Measurements from ENCODE around the gene PEX7. TPM values are rescaled to one million over a fixed set of nuclear protein-coding genes. Genes with fewer than 3 reads are reported as not detected.
"Not testable (repeated sequence)": the region's sequence is repeated elsewhere in the genome, so short reads cannot be mapped to it uniquely, and the experiment has no call there.

Gene PEX7
- polyA plus RNA-seq, 6 donors from 2014 or later: 6.4 to 19.6 (median 8.1) TPM

DNA sequence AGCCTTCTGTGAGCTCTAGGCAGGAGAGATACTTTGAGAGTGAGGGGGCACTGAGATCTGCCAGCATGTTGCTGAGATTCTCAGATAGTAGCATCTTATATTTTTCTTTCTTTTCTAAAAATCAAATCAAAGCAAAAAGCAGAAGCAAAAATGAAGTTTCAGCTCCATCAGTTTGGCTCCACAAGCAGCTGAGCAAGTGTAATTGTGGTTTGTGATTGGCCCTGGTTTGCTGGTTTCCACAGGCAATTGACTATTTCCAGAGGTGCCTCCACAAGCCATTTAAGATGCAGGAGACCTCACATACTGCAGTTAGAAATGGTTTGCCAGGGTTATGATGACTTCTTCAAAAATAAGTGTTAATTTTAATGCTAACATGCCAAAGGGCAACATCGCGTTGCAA, 104.0 kb downstream of the PEX7 start:
- Mint-ChIP-seq H3K27me3 (peaks cover 39 to 54% (median 49%) of the 10 kb centered on the region in 3 donors), H3K36me3 (no peaks in the 10 kb centered on the region), H3K27ac (no peak overlapping the region), H3K4me3 (no peak overlapping the region), H3K9me3 (peaks cover 0 to 2% (median 0%) of the 10 kb centered on the region in 7 donors), H3K4me1 (peaks cover 7 to 20% (median 13%) of the 10 kb centered on the region in 3 donors)
- no peak for ATAC-seq (ENCODE audit: low read depth in 2 of 2)
- no peak for DNase-seq

DNA sequence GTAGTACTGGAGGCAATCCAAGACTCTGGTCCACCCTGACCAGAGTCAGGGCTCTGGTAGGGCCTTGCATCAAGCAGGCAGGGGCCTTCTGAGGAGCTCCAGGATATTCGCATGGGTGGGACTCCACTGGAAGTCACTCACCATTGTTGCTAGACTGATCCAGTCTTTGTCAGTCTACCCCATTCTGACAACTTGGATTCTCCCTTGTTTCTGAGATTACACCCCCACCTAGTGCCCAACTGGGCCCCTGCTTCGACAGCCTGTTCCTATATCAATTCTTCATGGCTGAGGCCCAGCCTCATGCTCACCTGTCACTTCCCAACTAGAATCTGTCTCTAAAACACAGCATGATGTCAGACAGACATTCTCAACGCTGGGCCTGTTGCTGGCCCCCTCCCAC, 104.9 kb downstream of the PEX7 start:
- DNase-seq: no peak
- ATAC-seq (ENCODE audit: low read depth in 2 of 2): peak; percentile 24 to 31
- peaks cover 7 to 17% (median 11%) of the 10 kb centered on the region in 3 donors for H3K4me1 Mint-ChIP-seq
- H3K4me3 Mint-ChIP-seq: no peak overlapping the region
- H3K9me3 Mint-ChIP-seq: peaks cover 0 to 2% (median 0%) of the 10 kb centered on the region in 7 donors
- no peaks in the 10 kb centered on the region for H3K36me3 Mint-ChIP-seq
- peaks cover 41 to 56% (median 52%) of the 10 kb centered on the region in 3 donors for H3K27me3 Mint-ChIP-seq
- H3K27ac Mint-ChIP-seq: peak overlapping the region in 1 of 6 donors; percentile 27

DNA sequence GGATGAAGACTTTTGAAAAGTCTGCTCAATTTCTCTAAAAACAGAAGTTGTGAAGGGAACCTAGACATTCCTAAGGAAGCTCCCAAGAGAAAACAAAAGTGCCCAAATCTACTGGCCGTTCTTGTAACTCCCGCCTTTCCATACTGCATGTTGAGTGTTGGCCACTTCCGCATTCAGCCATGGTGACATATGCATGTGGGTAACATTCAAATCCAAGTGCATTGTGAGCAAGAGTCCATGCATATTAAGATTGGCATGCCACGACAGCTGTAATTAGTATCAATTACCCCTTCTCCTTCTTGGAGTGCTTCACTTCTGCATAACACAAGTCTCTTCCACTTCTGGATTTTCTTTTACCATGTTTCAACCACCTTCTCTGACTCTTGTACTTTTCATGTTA, 108.1 kb downstream of the PEX7 start:
- H3K4me3 Mint-ChIP-seq: no peak overlapping the region
- no peaks in the 10 kb centered on the region for H3K36me3 Mint-ChIP-seq
- no peak overlapping the region for H3K27ac Mint-ChIP-seq
- peaks cover 0 to 2% (median 0%) of the 10 kb centered on the region in 7 donors for H3K9me3 Mint-ChIP-seq
- DNase-seq (no peak), ATAC-seq (ENCODE audit: low read depth in 2 of 2) (no peak)
- peaks cover 36 to 54% (median 39%) of the 10 kb centered on the region in 3 donors for H3K27me3 Mint-ChIP-seq
- no peaks in the 10 kb centered on the region for H3K4me1 Mint-ChIP-seq

DNA sequence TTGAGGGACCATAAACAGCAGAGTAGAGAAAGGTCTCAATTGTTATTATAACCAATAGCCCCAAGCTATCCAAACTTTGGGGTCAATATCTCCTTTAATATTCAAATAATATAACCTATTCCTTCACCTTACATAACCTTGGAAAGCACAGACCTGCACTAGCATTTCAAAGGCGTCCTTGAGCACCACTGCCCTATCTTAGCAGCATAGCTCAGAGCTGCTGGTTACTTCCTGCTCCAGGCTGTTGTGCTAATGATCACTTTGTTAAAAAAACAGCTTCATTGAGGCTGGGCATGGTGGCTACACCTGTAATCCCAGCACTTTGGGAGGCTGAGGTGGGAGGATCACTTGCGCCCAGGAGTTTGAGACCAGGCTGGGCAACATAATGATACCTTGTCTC, 110.2 kb downstream of the PEX7 start:
- H3K9me3 Mint-ChIP-seq: peaks cover 0 to 2% (median 0%) of the 10 kb centered on the region in 7 donors
- DNase-seq (no peak), ATAC-seq (ENCODE audit: low read depth in 2 of 2) (no peak)
- H3K4me1 Mint-ChIP-seq: no peaks in the 10 kb centered on the region
- no peaks in the 10 kb centered on the region for H3K36me3 Mint-ChIP-seq
- no peak overlapping the region for H3K27ac Mint-ChIP-seq
- H3K4me3 Mint-ChIP-seq: no peak overlapping the region
- H3K27me3 Mint-ChIP-seq: peaks cover 43 to 69% (median 55%) of the 10 kb centered on the region in 3 donors

DNA sequence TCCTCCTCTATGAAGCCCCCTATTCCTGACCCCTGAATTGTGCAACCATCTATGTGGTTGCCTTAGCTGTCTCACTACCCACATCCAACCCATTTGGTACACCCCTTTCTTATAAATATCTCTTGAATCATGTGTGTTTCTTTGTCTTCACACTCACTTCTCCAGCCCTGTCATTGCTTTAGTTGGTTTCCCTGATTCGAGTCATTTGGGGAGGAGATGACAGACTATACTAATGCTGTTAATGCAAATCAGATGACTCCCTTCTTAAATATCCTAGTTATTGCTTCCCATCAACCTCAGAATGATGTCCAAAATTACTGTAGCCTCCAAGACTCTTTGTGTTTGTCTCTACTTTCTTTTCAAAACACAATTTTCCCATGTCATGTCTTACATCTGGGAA, 122.7 kb downstream of the PEX7 start:
- Mint-ChIP-seq H3K4me1 (peaks cover 0 to 4% (median 0%) of the 10 kb centered on the region in 3 donors), H3K4me3 (no peak overlapping the region), H3K36me3 (peaks cover 0 to 8% of the 10 kb centered on the region in 2 donors), H3K27me3 (peaks cover 3 to 12% (median 9%) of the 10 kb centered on the region in 3 donors), H3K9me3 (peaks cover 5 to 22% (median 15%) of the 10 kb centered on the region in 7 donors), H3K27ac (no peak overlapping the region)
- ATAC-seq (ENCODE audit: low read depth in 2 of 2) (no peak), DNase-seq (no peak)

DNA sequence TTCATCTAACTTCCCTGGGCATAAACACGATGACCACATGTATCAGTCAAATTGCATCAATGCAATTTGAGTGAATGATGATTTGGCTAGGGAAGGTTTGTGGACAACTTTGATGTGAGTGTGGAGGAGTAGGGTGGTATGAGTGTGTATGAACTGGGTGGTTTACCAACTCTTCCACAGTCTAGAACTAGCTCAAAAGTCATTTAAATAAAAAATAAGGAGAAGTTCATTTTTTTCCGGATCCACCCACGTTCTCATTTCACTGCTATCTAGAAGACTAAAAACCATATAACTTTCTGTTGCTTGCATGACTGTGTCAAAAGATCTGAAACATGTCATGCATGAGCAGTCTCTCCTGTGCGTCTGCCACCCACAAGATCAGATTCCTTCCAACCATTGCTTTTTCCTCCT, 123.3 kb downstream of the PEX7 start:
- Mint-ChIP-seq H3K27ac (no peak overlapping the region), H3K4me1 (peaks cover 0 to 4% (median 0%) of the 10 kb centered on the region in 3 donors), H3K27me3 (peaks cover 3 to 12% (median 9%) of the 10 kb centered on the region in 3 donors), H3K36me3 (peaks cover 0 to 8% of the 10 kb centered on the region in 2 donors), H3K4me3 (no peak overlapping the region), H3K9me3 (peaks cover 5 to 22% (median 11%) of the 10 kb centered on the region in 7 donors)
- no peak for ATAC-seq (ENCODE audit: low read depth in 2 of 2)
- no peak for DNase-seq

DNA sequence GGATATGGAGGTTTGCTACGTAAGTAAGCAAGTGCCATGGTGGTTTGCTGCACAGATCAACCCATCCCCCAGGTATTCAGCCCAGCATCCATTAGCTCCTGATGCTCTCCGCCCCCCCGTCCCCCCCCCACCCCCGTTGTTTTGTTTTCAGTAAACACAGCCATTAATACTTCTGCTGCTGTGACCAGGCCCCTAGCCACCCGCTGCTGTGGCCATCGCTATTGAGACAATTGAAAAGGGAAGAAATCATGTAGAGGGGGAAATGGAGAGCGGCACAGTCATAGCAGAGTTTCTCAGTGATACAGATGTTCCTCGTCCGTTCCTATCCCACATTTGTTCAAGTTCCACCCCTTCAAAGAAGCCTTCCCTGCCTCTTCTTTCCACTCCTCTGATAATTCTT, 124.6 kb downstream of the PEX7 start:
- Mint-ChIP-seq H3K27ac (peak overlapping the region in 1 of 6 donors; percentile 65), H3K4me3 (no peak overlapping the region), H3K9me3 (peaks cover 0 to 11% (median 4%) of the 10 kb centered on the region in 7 donors), H3K4me1 (no peaks in the 10 kb centered on the region), H3K27me3 (peaks cover 3 to 12% (median 9%) of the 10 kb centered on the region in 3 donors), H3K36me3 (no peaks in the 10 kb centered on the region)
- no peak for DNase-seq
- no peak for ATAC-seq (ENCODE audit: low read depth in 2 of 2)

DNA sequence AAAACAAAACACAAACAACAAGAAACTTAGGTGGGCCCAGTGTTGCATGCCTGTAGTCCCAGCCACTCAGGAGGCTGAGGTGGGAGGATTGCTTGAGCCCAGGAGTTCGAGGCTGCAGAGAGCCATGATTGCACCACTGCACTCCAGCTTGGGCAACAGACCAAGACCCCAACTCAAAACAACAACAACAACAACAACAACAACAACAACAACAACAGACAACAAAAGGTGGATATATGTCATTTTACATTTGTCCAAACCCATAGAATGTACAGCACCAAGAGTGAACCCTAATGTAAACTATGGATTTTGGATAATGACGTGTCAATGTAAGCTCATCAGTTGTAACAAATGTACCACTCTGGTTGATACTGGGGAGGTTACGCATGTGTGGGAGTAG, 127.6 kb downstream of the PEX7 start:
- not testable (repeated sequence) for ATAC-seq (ENCODE audit: low read depth in 2 of 2); H3K4me3 Mint-ChIP-seq; H3K27ac Mint-ChIP-seq; H3K36me3 Mint-ChIP-seq; H3K4me1 Mint-ChIP-seq; DNase-seq
- Mint-ChIP-seq H3K9me3 (peaks cover 0 to 11% (median 3%) of the 10 kb centered on the region in 7 donors), H3K27me3 (peaks cover 3 to 12% (median 4%) of the 10 kb centered on the region in 3 donors)

DNA sequence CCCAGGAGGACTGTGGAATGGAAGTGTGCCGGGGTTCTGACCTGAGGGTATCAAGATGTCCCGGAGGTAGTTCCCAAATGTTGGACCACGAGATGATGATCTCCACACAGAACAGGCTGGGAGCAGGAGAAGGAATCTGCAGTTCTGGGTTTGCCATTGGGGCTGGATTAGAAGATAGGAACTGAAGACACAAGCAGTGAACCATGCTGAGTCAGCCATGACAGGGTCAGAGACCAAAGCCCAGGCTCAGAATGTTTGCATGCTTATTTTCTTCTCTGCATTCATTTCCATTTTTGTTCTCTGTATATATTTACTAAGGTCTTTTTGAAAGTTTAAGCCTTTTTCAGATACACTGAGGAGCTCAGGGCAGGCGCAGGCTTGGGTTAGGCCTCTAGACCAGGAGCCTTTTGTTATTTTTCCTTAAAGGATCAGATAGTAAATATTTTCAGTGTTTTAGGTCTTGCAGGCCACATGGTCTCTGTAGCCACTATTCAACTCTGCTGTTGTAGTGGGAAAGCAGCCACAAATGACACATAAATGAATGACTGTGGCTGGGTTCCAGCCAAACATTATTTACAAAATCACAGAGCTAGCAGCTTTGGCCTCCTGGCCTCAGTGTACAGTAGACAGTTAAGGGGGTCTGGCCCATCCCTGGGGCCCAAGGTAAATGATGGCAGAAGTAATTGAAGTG, 128.2 kb downstream of the PEX7 start:
- Mint-ChIP-seq H3K27me3 (peaks cover 3 to 12% (median 4%) of the 10 kb centered on the region in 3 donors), H3K27ac (no peak overlapping the region), H3K9me3 (peaks cover 0 to 11% (median 3%) of the 10 kb centered on the region in 7 donors), H3K4me1 (no peaks in the 10 kb centered on the region), H3K36me3 (no peaks in the 10 kb centered on the region), H3K4me3 (no peak overlapping the region)
- DNase-seq (no peak), ATAC-seq (ENCODE audit: low read depth in 2 of 2) (no peak)

DNA sequence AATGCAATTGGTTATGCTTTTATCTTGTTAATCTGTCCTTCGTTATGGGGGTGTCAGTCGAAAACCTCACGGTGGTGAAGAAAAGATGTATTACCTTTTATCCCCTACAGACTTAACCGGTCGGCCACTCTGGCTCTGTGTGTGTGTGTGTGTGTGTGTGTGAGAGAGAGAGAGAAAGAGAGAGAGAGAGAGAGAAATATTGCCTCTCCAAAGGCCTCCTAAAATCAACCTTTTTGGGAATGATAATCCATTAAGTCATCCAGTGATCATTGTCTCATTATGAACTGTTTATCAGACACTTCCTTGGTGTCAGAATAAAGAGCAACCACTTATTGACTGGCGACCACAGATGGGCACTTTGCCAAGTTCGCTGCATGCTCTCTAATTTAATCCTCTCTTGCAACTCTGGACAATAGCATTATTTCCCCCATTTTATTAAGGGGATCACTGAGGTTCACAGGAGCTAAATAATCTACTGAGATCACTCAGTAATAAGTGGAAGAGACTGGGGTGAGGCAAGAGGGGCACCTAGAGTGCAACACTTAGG, 130.4 kb downstream of the PEX7 start:
- DNase-seq (no peak), ATAC-seq (ENCODE audit: low read depth in 2 of 2) (no peak)
- Mint-ChIP-seq H3K4me1 (peaks cover 8 to 10% (median 8%) of the 10 kb centered on the region in 3 donors), H3K27me3 (peaks cover 2 to 3% (median 2%) of the 10 kb centered on the region in 3 donors), H3K36me3 (no peaks in the 10 kb centered on the region), H3K4me3 (no peak overlapping the region), H3K9me3 (peaks cover 0 to 9% (median 3%) of the 10 kb centered on the region in 7 donors), H3K27ac (no peak overlapping the region)

DNA sequence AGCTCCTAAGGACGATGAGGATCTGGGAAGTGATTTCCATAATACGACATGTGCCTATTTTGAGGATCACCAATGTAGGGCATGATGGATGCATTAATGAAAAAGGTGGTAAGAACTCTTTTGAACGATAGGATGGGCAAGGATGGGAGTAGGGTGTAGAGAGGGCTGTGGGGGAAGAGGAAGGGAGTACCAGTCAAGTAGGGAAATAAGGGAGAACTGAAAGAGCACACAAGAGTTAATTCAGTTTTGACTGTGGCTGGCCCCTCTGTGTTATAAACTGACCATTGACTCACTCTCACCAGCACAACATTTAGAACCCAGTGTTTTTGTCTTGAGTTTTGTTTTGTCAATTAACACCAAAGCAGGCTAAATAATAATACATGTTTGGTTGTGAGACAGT, 132.7 kb downstream of the PEX7 start:
- Mint-ChIP-seq H3K9me3 (no peaks in the 10 kb centered on the region), H3K27ac (peak overlapping the region in 1 of 6 donors; percentile 12), H3K4me3 (peak overlapping the region in 2 of 8 donors; percentile 9 to 44), H3K27me3 (no peaks in the 10 kb centered on the region), H3K36me3 (no peaks in the 10 kb centered on the region), H3K4me1 (peaks cover 8 to 10% (median 8%) of the 10 kb centered on the region in 3 donors)
- DNase-seq (no peak), ATAC-seq (ENCODE audit: low read depth in 2 of 2) (no peak)

DNA sequence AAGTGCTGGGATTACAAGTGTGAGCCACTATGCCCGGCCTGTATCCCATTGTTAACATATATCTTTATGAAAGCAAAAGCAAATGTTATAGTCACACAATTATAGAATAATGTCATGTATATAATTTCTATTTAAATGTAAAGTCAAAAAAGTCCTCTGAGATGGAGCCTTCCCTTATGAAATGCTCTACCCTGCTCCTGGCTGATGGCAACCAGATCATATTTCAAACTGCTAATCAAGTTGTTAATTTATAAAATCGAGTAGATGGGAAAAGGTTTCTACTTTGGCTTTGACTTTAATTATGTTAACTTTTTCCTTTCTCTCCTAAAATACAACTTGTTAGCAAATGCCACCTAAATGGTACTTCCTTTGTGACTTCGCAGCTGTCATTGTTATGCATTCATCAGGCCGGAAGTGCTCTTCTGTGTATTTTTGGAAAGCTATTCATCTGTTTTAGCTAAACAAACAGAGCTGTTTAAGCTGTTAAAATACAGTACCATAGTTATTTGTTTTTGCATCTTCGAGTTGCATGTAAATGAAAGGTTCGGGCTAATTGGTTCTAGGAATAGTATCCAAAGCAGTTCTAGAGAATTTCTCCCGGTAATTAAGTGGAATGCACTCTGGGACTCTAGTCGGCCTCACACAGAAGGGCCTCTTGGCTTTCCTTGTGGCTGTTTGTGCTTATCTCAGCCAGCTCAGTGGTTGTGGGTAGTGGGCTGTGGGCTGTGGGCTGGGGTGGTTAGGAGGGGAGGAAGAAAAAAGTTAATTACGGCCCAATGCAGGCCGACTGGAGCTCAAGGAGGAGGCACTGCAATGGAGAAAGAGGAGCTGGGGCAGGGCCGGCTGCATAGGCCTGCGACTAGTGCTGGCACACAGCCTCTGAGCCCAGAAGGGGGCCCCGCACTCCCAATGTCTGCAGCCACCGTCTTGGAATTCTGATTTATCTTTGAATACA, 134.5 kb downstream of the PEX7 start:
- DNase-seq: no peak
- no peaks in the 10 kb centered on the region for H3K27me3 Mint-ChIP-seq
- peak overlapping the region in 7 of 8 donors; percentile 3 to 81 (median 60) for H3K4me3 Mint-ChIP-seq
- no peaks in the 10 kb centered on the region for H3K9me3 Mint-ChIP-seq
- peak; percentile 34 to 52 for ATAC-seq (ENCODE audit: low read depth in 2 of 2)
- no peaks in the 10 kb centered on the region for H3K36me3 Mint-ChIP-seq
- H3K27ac Mint-ChIP-seq: peak overlapping the region in 3 of 6 donors; percentile 1 to 66 (median 45)
- peaks cover 8 to 10% (median 8%) of the 10 kb centered on the region in 3 donors for H3K4me1 Mint-ChIP-seq

DNA sequence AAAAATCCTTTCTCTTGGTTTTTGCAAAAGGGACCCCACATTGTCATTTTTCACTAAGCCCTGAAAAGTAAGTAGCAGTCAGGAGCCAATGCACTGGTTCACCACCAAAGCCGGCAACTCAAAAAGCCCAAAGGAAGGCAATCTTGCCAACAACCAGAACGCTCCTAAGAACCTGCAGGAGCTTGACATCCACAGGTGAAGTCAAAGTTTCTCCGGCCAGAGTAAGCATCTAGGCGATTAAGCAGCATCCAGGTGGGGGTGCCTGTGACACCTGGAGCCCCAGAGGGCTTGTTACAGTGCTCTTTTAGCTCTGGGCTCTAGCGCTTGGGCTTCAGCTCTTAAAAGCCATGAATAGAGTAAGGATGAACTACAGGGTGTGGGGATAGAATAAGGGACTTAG, 135.8 kb downstream of the PEX7 start:
- Mint-ChIP-seq H3K27ac (no peak overlapping the region), H3K9me3 (no peaks in the 10 kb centered on the region), H3K4me3 (peak overlapping the region in 2 of 8 donors; percentile 21 to 36), H3K36me3 (no peaks in the 10 kb centered on the region), H3K27me3 (no peaks in the 10 kb centered on the region), H3K4me1 (peaks cover 8 to 10% (median 8%) of the 10 kb centered on the region in 3 donors)
- no peak for DNase-seq
- ATAC-seq (ENCODE audit: low read depth in 2 of 2): no peak
